IMR-90 (cell line): ENCODE data around the gene HMCN1. TPM values are rescaled to one million over a fixed set of nuclear protein-coding genes. Genes with fewer than 3 reads are reported as not detected.

Source experiments
- ATAC-seq: fragments of 200-7000 bp; cut with Tn5 transposase; 2 replicates; pipeline ENCODE4 v1.9.1; 2020; ENCODE audit warnings: low read depth, mild to moderate bottlenecking, moderate library complexity
- BruUV-seq: library from RNA; stranded (reverse); fragments of 400-500 nt; replicated peaks from 2 replicates; lab custom pipeline; 2021; lab: Mats Ljungman, UMichigan
- CTCF ChIA-PET: fragments of 300-600 bp; formaldehyde crosslinking; extraction: SDS; loops from one replicate; lab custom pipeline; 2021; ENCODE audit warnings: antibody characterized with exemption; lab: Yijun Ruan, JAX
- POLR2A ChIA-PET: fragments of 300-600 bp; sonication (Branson Sonifier 250); formaldehyde crosslinking; loops from one replicate; lab custom pipeline; 2022; ENCODE audit warnings: antibody characterized with exemption; ENCODE audit not compliant: unreplicated experiment; lab: Charles Lee
- DNase-seq: peaks from one replicate; pipeline ENCODE4 v3.0.0; 2013
- H2AFZ ChIP-seq: replicated peaks from 2 replicates; pipeline ENCODE3; 2013; ENCODE audit warnings: low read length, mild to moderate bottlenecking; ENCODE audit not compliant: poor library complexity
- H2AK5ac ChIP-seq: 2 replicates; pipeline ENCODE4 v1.6.1; 2013; ENCODE audit warnings: low read depth, low read length, inconsistent platforms
- H2AK9ac ChIP-seq: replicated peaks from 2 replicates; pipeline ENCODE3; 2013; ENCODE audit warnings: mild to moderate bottlenecking, low read depth, low read length, moderate library complexity; ENCODE audit not compliant: poor library complexity
- H2BK120ac ChIP-seq: 2 replicates; pipeline ENCODE4 v1.6.1; 2013; ENCODE audit warnings: low read depth, low read length, inconsistent platforms
- H2BK15ac ChIP-seq: 3 replicates; pipeline ENCODE4 v1.6.1; 2013; ENCODE audit warnings: low read depth, low read length, inconsistent platforms
- H2BK20ac ChIP-seq: 2 replicates; pipeline ENCODE4 v1.6.1; 2013; ENCODE audit warnings: low read depth, mild to moderate bottlenecking, inconsistent platforms, low read length, moderate library complexity
- H2BK5ac ChIP-seq: 2 replicates; pipeline ENCODE4 v1.6.1; 2013; ENCODE audit warnings: mild to moderate bottlenecking, low read depth, low read length, inconsistent platforms; ENCODE audit not compliant: poor library complexity, severe bottlenecking
- H3K14ac ChIP-seq: replicated peaks from 2 replicates; pipeline ENCODE4 v1.6.1; 2013; ENCODE audit warnings: low read depth, low read length, inconsistent platforms
- H3K18ac ChIP-seq: 2 replicates; pipeline ENCODE4 v1.6.1; 2013; ENCODE audit warnings: low read depth, low read length, control low read depth
- H3K23ac ChIP-seq: 2 replicates; pipeline ENCODE4 v1.6.1; 2013; ENCODE audit warnings: low read depth, low read length, inconsistent platforms
- H3K27ac ChIP-seq: 2 replicates; pipeline ENCODE4 v1.5.1; 2013; ENCODE audit warnings: mild to moderate bottlenecking, control low read depth, low read length; ENCODE audit not compliant: insufficient read depth
- H3K27me3 ChIP-seq: 2 replicates; pipeline ENCODE4 v1.6.1; 2013; ENCODE audit warnings: low read length; ENCODE audit not compliant: control insufficient read depth, insufficient read depth
- H3K36me3 ChIP-seq: 2 replicates; pipeline ENCODE4 v1.6.1; 2013; ENCODE audit warnings: low read length, mixed read lengths; ENCODE audit not compliant: control insufficient read depth, insufficient read depth
- H3K4ac ChIP-seq: 2 replicates; pipeline ENCODE4 v1.6.1; 2013; ENCODE audit warnings: low read depth, low read length, inconsistent platforms
- H3K4me1 ChIP-seq: 2 replicates; pipeline ENCODE4 v1.6.1; 2013; ENCODE audit warnings: low read length, mixed read lengths; ENCODE audit not compliant: control insufficient read depth, insufficient read depth
- H3K4me2 ChIP-seq: 2 replicates; pipeline ENCODE4 v1.6.1; 2013; ENCODE audit warnings: low read depth, mild to moderate bottlenecking, control low read depth, low read length, moderate library complexity
- H3K4me3 ChIP-seq: 2 replicates; pipeline ENCODE4 v1.5.1; 2013; ENCODE audit warnings: low read depth, mild to moderate bottlenecking, control low read depth, low read length, moderate library complexity; ENCODE audit not compliant: insufficient read depth
- H3K56ac ChIP-seq: 2 replicates; pipeline ENCODE4 v1.6.1; 2013; ENCODE audit warnings: low read length, inconsistent platforms; ENCODE audit not compliant: insufficient read depth; ENCODE audit errors: extremely low read depth
- H3K79me1 ChIP-seq, 2 experiments: 2 replicates each; pipeline ENCODE4 v1.6.1; 2013; ENCODE audit warnings: low read length in 2 of 2, inconsistent platforms in 1 of 2, low read depth in 1 of 2
- H3K9ac ChIP-seq: 2 replicates; pipeline ENCODE4 v1.6.1; 2013; ENCODE audit warnings: low read depth, low read length, control low read depth
- H3K9me1 ChIP-seq: 2 replicates; pipeline ENCODE4 v1.6.1; 2013; ENCODE audit warnings: low read length, inconsistent platforms; ENCODE audit not compliant: insufficient read depth
- H3K9me3 ChIP-seq: 2 replicates; pipeline ENCODE4 v1.6.1; 2013; ENCODE audit warnings: low read length; ENCODE audit not compliant: control insufficient read depth, insufficient read depth
- H4K20me1 ChIP-seq: 2 replicates; pipeline ENCODE4 v1.6.1; 2013; ENCODE audit warnings: low read length, inconsistent platforms; ENCODE audit not compliant: insufficient read depth
- H4K5ac ChIP-seq: 2 replicates; pipeline ENCODE4 v1.6.1; 2013; ENCODE audit warnings: mild to moderate bottlenecking, low read depth, low read length, control low read depth
- H4K8ac ChIP-seq, 2 experiments: 2 replicates each; pipeline ENCODE4 v1.6.1; 2013; ENCODE audit warnings: low read depth in 2 of 2, low read length in 2 of 2, control low read depth in 1 of 2, inconsistent platforms in 1 of 2
- H4K91ac ChIP-seq: 2 replicates; pipeline ENCODE4 v1.6.1; 2013; ENCODE audit warnings: low read depth, low read length, inconsistent platforms; ENCODE audit not compliant: insufficient read depth
- BHLHE40 ChIP-seq: fragments of 150-350 bp; IDR thresholded peaks from 2 replicates; pipeline ENCODE4 v1.6.1; 2016; ENCODE audit warnings: mild to moderate bottlenecking, low read depth, low read length
- CHD1 ChIP-seq: IDR thresholded peaks from 2 replicates; pipeline ENCODE4 v1.6.1; 2012; ENCODE audit warnings: low read depth, low read length, improper control_type of control experiment
- MAZ ChIP-seq: IDR thresholded peaks from 2 replicates; pipeline ENCODE4 v1.6.1; 2012; ENCODE audit warnings: low read depth, mild to moderate bottlenecking, low read length, improper control_type of control experiment, moderate library complexity, borderline replicate concordance
- NFE2L2 ChIP-seq: fragments of 150-350 bp; IDR thresholded peaks from 2 replicates; pipeline ENCODE4 v1.6.1; 2016; ENCODE audit warnings: low read depth, mild to moderate bottlenecking, low read length
- RCOR1 ChIP-seq: IDR thresholded peaks from 2 replicates; pipeline ENCODE4 v1.6.1; 2012; ENCODE audit warnings: mild to moderate bottlenecking, low read length, improper control_type of control experiment; ENCODE audit not compliant: insufficient replicate concordance
- WGBS, 2 experiments: methylation state at CpG; one replicate each; pipeline versions ENCODE4 v1.1.5 to v1.1.7; 2013; ENCODE audit warnings: missing lambda C conversion rate in 2 of 2; ENCODE audit not compliant: insufficient read length in 1 of 2; ENCODE audit errors: extremely low coverage in 2 of 2; 5-methylcytosine and 5-hydroxymethylcytosine counted together
- dilution Hi-C: fragments of 300-500 bp; cut with HindIII; formaldehyde crosslinking; loops from one replicate; pipeline ENCODE4 v1.14.3; 2018; ENCODE audit warnings: low sequenced_read_pairs; ENCODE audit not compliant: unreplicated experiment
- in situ Hi-C: fragments of 300-500 bp; cut with MboI; formaldehyde crosslinking; loops from 3 replicates; pipeline ENCODE4 v1.14.3; 2019; ENCODE audit warnings: low sequenced_read_pairs, inconsistent platforms, mixed read lengths
- intact Hi-C: fragments of 100-400 bp; cut with micrococcal nuclease; formaldehyde crosslinking; loops from 2 replicates; pipeline ENCODE4 v1.10.0; 2022
- polyA plus RNA-seq, 3 experiments: library from polyadenylated mRNA; depleted of rRNA; stranded (reverse); fragments of >200 nt; gene quantifications; 2 replicates each; pipeline ENCODE4 v1.2.3, GENCODE V29; 2012; ENCODE audit warnings: low replicate concordance in 1 of 3
- total RNA-seq: library from RNA; depleted of rRNA; stranded (reverse); fragments of >200 nt; gene quantifications from 2 replicates; pipeline ENCODE4 v1.2.3, GENCODE V29; 2012

Gene HMCN1
- total and polyA plus RNA-seq, 2 of the 4 experiments (the other 2 are of a cell fraction): 6.1 to 11.7 TPM

DNA sequence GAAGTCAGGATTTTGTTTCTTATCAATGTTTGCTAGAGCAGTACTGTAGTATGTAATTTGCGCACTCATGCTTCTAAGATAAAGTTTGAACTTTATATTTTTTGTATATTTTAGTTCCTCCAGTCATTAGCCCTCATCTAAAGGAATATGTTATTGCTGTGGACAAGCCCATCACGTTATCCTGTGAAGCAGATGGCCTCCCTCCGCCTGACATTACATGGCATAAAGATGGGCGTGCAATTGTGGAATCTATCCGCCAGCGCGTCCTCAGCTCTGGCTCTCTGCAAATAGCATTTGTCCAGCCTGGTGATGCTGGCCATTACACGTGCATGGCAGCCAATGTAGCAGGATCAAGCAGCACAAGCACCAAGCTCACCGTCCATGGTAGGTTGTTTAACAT lies 388.6 kb downstream of the HMCN1 start:
- DNase-seq: no peak
- ChIA-PET CTCF (no interaction called here), POLR2A (no interaction called here)
- no peaks in the 10 kb centered on the region for H3K27me3 ChIP-seq
- no peak overlapping the region for H3K18ac ChIP-seq
- no peak overlapping the region for H2BK20ac ChIP-seq
- BruUV-seq: no TSS peak
- H3K14ac ChIP-seq: no peak overlapping the region
- no peaks in the 10 kb centered on the region for H3K9me1 ChIP-seq
- H2AK9ac ChIP-seq: no peak overlapping the region
- no peak overlapping the region for H4K5ac ChIP-seq
- no peak for ATAC-seq
- no peak overlapping the region for H3K4me2 ChIP-seq
- no peak overlapping the region for H3K9ac ChIP-seq
- intact Hi-C loops: no loop called here
- H2BK5ac ChIP-seq: no peak overlapping the region
- H3K23ac ChIP-seq: no peak overlapping the region
- H2AK5ac ChIP-seq: no peak overlapping the region
- H3K4ac ChIP-seq: no peak overlapping the region
- TF ChIP-seq BHLHE40 (no peak), RCOR1 (no peak), NFE2L2 (no peak), CHD1 (no peak), MAZ (no peak)
- dilution Hi-C loops: no loop called here
- 91% methylated on average over 7 of the region's 9 CpGs; no CpG with 5 or more reads in 1 of the 2 experiments for WGBS, 2 experiments
- in situ Hi-C loops: no loop called here
- no peaks in the 10 kb centered on the region for H3K36me3 ChIP-seq
- H2AFZ ChIP-seq: no peak overlapping the region
- H3K4me3 ChIP-seq: no peak overlapping the region
- H3K79me1 ChIP-seq: no peaks in the 10 kb centered on the region
- no peak overlapping the region for H2BK120ac ChIP-seq
- no peak overlapping the region for H3K27ac ChIP-seq
- no peaks in the 10 kb centered on the region for H3K9me3 ChIP-seq
- H2BK15ac ChIP-seq: no peak overlapping the region
- no peaks in the 10 kb centered on the region for H4K20me1 ChIP-seq
- no peak overlapping the region for H4K8ac ChIP-seq
- H4K91ac ChIP-seq: no peak overlapping the region
- no peak overlapping the region for H3K56ac ChIP-seq
- no peaks in the 10 kb centered on the region for H3K4me1 ChIP-seq
